Measurements from ENCODE around the gene ZNF79.
A peak's percentile ranks its signal among the peaks of the same experiment; 100 is the strongest.

The ZNF79 gene

DNA sequence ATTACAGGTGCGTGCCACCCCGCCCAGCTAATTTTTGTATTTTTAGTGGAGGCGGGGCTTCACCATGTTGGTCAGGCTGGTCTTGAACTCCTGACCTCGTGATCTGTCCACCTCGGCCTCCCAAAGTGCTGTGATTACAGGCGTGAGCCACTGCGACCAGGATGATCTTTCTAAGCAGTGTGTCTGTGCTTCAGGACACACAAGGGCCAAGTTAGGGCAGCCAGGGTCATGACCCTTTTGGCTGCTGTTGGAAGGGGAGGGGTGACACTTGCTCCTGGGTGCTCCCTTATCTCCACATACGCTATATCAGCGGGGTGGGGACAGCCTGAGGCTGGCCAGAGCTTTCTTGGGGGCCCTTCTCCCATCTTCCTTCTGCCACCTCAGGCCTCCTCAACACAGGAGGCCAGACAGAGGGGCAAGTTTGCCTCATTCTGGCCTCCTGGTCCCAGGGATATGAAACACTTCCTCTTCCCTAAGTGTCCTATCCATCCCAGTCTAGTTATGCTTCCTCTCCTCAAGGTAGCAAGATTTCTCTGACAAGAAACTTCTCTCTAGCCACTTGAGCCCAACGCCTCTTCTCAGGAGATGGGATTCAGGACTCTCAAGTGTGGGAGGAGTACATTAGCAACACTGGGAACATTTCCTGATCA is 1.9 kb upstream of the ZNF79 start:
- no peak for ATAC-seq (ENCODE audit: low read depth)
- DNase-seq (ENCODE audit: low spot score) = no peak
- Histone ChIP-seq H3K27me3 (ENCODE audit: insufficient read depth, poor library complexity, severe bottlenecking) (no peaks in the 10 kb centered on the region), H3K4me3 (ENCODE audit: severe bottlenecking) (no peak overlapping the region), H3K9me3 (ENCODE audit: severe bottlenecking) (no peaks in the 10 kb centered on the region), H3K4me1 (ENCODE audit: insufficient read depth, poor library complexity, severe bottlenecking) (peaks cover 10% of the 10 kb centered on the region), H3K27ac (ENCODE audit: poor library complexity, severe bottlenecking) (peak overlapping the region; percentile 65), H3K36me3 (ENCODE audit: low read depth) (no peaks in the 10 kb centered on the region)
- no peak for TF ChIP-seq CTCF (IDR thresholded peaks at IDR 0.05; ENCODE audit: poor library complexity, severe bottlenecking)

DNA sequence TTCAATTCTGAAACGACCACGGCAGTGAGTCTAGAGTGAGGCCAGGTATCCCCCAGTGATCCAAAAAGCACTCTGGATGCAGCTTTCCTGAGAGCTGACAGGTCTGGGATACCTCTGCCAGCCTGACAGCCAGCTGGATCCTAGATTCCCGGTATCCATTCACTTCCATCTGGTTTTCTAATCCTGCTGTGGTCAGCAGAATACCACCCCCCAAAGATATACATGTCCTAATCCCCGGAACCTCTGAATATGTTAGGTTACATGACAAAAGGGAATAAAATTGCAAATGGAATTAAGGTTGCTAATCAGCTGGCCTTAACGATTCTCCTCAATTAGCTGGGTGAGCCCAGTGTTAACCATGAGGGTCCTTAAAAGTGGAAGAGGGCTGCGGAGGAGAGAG is 1.4 kb upstream of the ZNF79 start:
- Histone ChIP-seq H3K27me3 (ENCODE audit: insufficient read depth, poor library complexity, severe bottlenecking) (no peaks in the 10 kb centered on the region), H3K36me3 (ENCODE audit: low read depth) (no peaks in the 10 kb centered on the region), H3K4me1 (ENCODE audit: insufficient read depth, poor library complexity, severe bottlenecking) (peaks cover 5% of the 10 kb centered on the region), H3K4me3 (ENCODE audit: severe bottlenecking) (peak overlapping the region; percentile 63), H3K9me3 (ENCODE audit: severe bottlenecking) (no peaks in the 10 kb centered on the region), H3K27ac (ENCODE audit: poor library complexity, severe bottlenecking) (peak overlapping the region; percentile 65)
- no peak for ATAC-seq (ENCODE audit: low read depth)
- DNase-seq (ENCODE audit: low spot score) = no peak
- no peak for TF ChIP-seq CTCF (IDR thresholded peaks at IDR 0.05; ENCODE audit: poor library complexity, severe bottlenecking)

GRCh38 chr9:127423476-127423933 is 677 bp upstream of the ZNF79 start:
- Histone ChIP-seq H3K4me1 (ENCODE audit: insufficient read depth, poor library complexity, severe bottlenecking) (peaks cover 3% of the 10 kb centered on the region), H3K27me3 (ENCODE audit: insufficient read depth, poor library complexity, severe bottlenecking) (no peaks in the 10 kb centered on the region), H3K4me3 (ENCODE audit: severe bottlenecking) (peak overlapping the region; percentile 63), H3K27ac (ENCODE audit: poor library complexity, severe bottlenecking) (peak overlapping the region; percentile 65), H3K36me3 (ENCODE audit: low read depth) (peaks cover 4% of the 10 kb centered on the region; the same call in 1 of the 2 replicates), H3K9me3 (ENCODE audit: severe bottlenecking) (no peaks in the 10 kb centered on the region)
- ATAC-seq (ENCODE audit: low read depth) = peak; percentile 19
- DNase-seq (ENCODE audit: low spot score) = no peak
- TF ChIP-seq CTCF (IDR thresholded peaks at IDR 0.05; ENCODE audit: poor library complexity, severe bottlenecking) = no peak

DNA sequence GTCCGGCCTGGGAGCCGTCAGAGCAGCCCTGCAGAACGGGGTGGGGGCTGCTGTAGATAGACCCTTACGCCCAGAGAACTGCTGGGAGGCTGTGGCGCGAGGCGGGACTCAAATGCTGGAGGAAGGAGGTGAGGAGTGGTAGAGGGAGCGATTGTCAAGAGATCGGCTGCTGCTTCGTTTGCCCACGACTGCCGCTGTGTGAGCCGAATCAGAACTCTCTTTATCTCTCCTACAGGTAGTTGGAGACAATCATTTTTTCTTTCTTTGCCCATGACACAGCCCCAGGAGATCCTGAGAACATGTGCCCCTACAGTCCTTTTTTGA is 456 bp downstream of the ZNF79 start:
- no peaks in the 10 kb centered on the region for H3K27me3 ChIP-seq (ENCODE audit: insufficient read depth, poor library complexity, severe bottlenecking)
- peak overlapping the region; percentile 65 for H3K27ac ChIP-seq (ENCODE audit: poor library complexity, severe bottlenecking)
- no peak for DNase-seq (ENCODE audit: low spot score)
- H3K36me3 ChIP-seq (ENCODE audit: low read depth) = peaks cover 13% of the 10 kb centered on the region
- peaks cover 3% of the 10 kb centered on the region for H3K4me1 ChIP-seq (ENCODE audit: insufficient read depth, poor library complexity, severe bottlenecking)
- no peak for TF ChIP-seq CTCF (IDR thresholded peaks at IDR 0.05; ENCODE audit: poor library complexity, severe bottlenecking)
- H3K4me3 ChIP-seq (ENCODE audit: severe bottlenecking) = peak overlapping the region; percentile 63
- no peak; the same call in 2 of the 3 replicates for ATAC-seq (ENCODE audit: low read depth)
- no peaks in the 10 kb centered on the region for H3K9me3 ChIP-seq (ENCODE audit: severe bottlenecking)

DNA sequence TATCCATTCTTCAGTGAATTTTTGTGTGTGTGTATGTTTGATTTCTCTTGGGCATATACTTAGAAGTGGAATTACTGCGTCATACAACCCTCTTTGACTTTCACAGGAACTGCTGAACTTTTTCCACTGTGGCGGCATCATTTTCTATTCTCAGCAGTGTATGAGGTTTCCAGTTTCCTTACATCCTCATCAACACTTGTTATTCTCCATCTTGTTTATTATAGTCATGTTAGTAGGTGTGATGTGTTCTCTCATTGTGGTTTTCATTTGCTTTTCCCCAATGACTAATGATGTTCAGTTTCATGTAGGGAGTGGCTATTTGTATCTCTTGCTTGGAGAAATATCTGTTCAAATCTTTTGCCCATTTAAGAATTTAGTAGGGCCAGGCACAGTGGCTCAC is 2.6 kb downstream of the ZNF79 start:
- ATAC-seq (ENCODE audit: low read depth) (no peak), DNase-seq (ENCODE audit: low spot score) (no peak)
- Histone ChIP-seq H3K27ac (ENCODE audit: poor library complexity, severe bottlenecking) (no peak overlapping the region), H3K9me3 (ENCODE audit: severe bottlenecking) (no peaks in the 10 kb centered on the region), H3K27me3 (ENCODE audit: insufficient read depth, poor library complexity, severe bottlenecking) (no peaks in the 10 kb centered on the region), H3K4me3 (ENCODE audit: severe bottlenecking) (no peak overlapping the region), H3K36me3 (ENCODE audit: low read depth) (peaks cover 30% of the 10 kb centered on the region), H3K4me1 (ENCODE audit: insufficient read depth, poor library complexity, severe bottlenecking) (peaks cover 3% of the 10 kb centered on the region)
- no peak for TF ChIP-seq CTCF (IDR thresholded peaks at IDR 0.05; ENCODE audit: poor library complexity, severe bottlenecking)
